HepG2 (cell line): ENCODE measurements around the gene ENO3. TPM values are rescaled to one million over a fixed set of nuclear protein-coding genes. Genes with fewer than 3 reads are reported as not detected.

ENCODE experiments used
- BRCA1 ChIP-seq: sonication (generic); formaldehyde crosslinking; IDR thresholded peaks from 2 replicates; pipeline ENCODE4 v1.4.0; 2020; ENCODE audit warnings: missing genetic modification reagents
- CEBPG ChIP-seq: IDR thresholded peaks from 2 replicates; pipeline ENCODE4 v1.6.1; 2016
- FOXP1 ChIP-seq, 2 experiments: fragments of 450-650 bp in 1 of 2; IDR thresholded peaks; 2 replicates each; pipeline ENCODE4 v1.6.1; 2017 to 2018; ENCODE audit warnings: antibody characterized with exemption in 1 of 2
- HNF4G ChIP-seq, 2 experiments: sonication (generic) in 1 of 2; formaldehyde crosslinking in 1 of 2; IDR thresholded peaks; 2 replicates each; pipeline versions ENCODE4 v1.4.0 to v1.6.1; 2011 to 2020; ENCODE audit warnings: borderline replicate concordance in 2 of 2, low read depth in 2 of 2, mild to moderate bottlenecking in 2 of 2, low read length in 1 of 2, missing genetic modification reagents in 1 of 2, moderate library complexity in 1 of 2
- MED1 ChIP-seq: sonication (generic); formaldehyde crosslinking; IDR thresholded peaks from 2 replicates; pipeline ENCODE4 v1.4.0; 2020; ENCODE audit warnings: missing genetic modification reagents
- MED8 ChIP-seq: sonication (generic); formaldehyde crosslinking; IDR thresholded peaks from 2 replicates; pipeline ENCODE4 v1.8.1; 2023; ENCODE audit warnings: mild to moderate bottlenecking, missing genetic modification reagents; ENCODE audit not compliant: insufficient replicate concordance
- PITX1 ChIP-seq: sonication (generic); formaldehyde crosslinking; IDR thresholded peaks from 2 replicates; pipeline ENCODE4 v1.5.1; 2020; ENCODE audit warnings: mild to moderate bottlenecking, missing genetic modification reagents
- SIN3A ChIP-seq: IDR thresholded peaks from 2 replicates; pipeline ENCODE4 v1.6.1; 2011; ENCODE audit warnings: low read depth, mild to moderate bottlenecking, control low read depth, low read length, borderline replicate concordance
- SIX4 ChIP-seq: sonication (generic); formaldehyde crosslinking; IDR thresholded peaks from 2 replicates; pipeline ENCODE4 v1.4.0; 2020; ENCODE audit warnings: missing genetic modification reagents
- ZNF256 ChIP-seq: sonication (generic); formaldehyde crosslinking; conservative IDR thresholded peaks from 2 replicates; pipeline ENCODE4 v1.4.0; 2020; ENCODE audit warnings: missing genetic modification reagents
- ZNF816 ChIP-seq: sonication (generic); formaldehyde crosslinking; IDR thresholded peaks from 2 replicates; pipeline ENCODE4 v1.8.0; 2022; ENCODE audit warnings: missing genetic modification reagents, mild to moderate bottlenecking, borderline replicate concordance
- ZNF839 ChIP-seq: sonication (generic); formaldehyde crosslinking; IDR thresholded peaks from 2 replicates; pipeline ENCODE4 v1.4.0; 2020; ENCODE audit warnings: missing genetic modification reagents, mild to moderate bottlenecking, borderline replicate concordance
- polyA plus RNA-seq, 8 experiments: library from polyadenylated mRNA; depleted of rRNA in 3 of 8; stranded (reverse) in 7 of 8; unstranded in 1 of 8; fragments of >200 nt; fragmentation: Illumina TruSeq in 4 of 8; extraction: Trizol in 4 of 8; gene quantifications; 2 replicates each; pipeline versions ENCODE4 v1.2.1 to v1.2.3, GENCODE V29; 2011 to 2016; ENCODE audit warnings: low read depth in 4 of 8, missing spikeins in 1 of 8, mixed read lengths in 1 of 8; ENCODE audit not compliant: insufficient read depth in 1 of 8
- total RNA-seq, 5 experiments: library from RNA; depleted of rRNA; stranded (reverse); fragments of >200 nt; fragmentation: Illumina TruSeq; extraction: Trizol; gene quantifications; 2 replicates each; pipeline ENCODE4 v1.2.3, GENCODE V29; 2016; ENCODE audit warnings: low read depth in 1 of 5
- TF ChIP-seq, protein P1 (sequence below): sonication (generic); formaldehyde crosslinking; IDR thresholded peaks from 2 replicates; pipeline ENCODE4 v1.4.0; 2020; ENCODE audit warnings: missing genetic modification reagents
- TF ChIP-seq, protein P2 (sequence below): IDR thresholded peaks from 2 replicates; pipeline ENCODE4 v1.6.1; 2018; ENCODE audit warnings: missing genetic modification reagents, mild to moderate bottlenecking, missing compliant biosample characterization
- TF ChIP-seq, protein P3 (sequence below): sonication (generic); formaldehyde crosslinking; IDR thresholded peaks from 2 replicates; pipeline ENCODE4 v1.8.0; 2022; ENCODE audit warnings: low read depth, missing genetic modification reagents
- TF ChIP-seq, protein P4 (sequence below): sonication (generic); formaldehyde crosslinking; IDR thresholded peaks from 2 replicates; pipeline ENCODE4 v1.5.0; 2020; ENCODE audit warnings: mild to moderate bottlenecking, missing genetic modification reagents, borderline replicate concordance

ENO3 gene
- total and polyA plus RNA-seq, 2 of the 13 experiments (the other 11 are each of a cell fraction or from before 2014, with no cell fraction given), result 59.8 to 69.8 TPM

DNA sequence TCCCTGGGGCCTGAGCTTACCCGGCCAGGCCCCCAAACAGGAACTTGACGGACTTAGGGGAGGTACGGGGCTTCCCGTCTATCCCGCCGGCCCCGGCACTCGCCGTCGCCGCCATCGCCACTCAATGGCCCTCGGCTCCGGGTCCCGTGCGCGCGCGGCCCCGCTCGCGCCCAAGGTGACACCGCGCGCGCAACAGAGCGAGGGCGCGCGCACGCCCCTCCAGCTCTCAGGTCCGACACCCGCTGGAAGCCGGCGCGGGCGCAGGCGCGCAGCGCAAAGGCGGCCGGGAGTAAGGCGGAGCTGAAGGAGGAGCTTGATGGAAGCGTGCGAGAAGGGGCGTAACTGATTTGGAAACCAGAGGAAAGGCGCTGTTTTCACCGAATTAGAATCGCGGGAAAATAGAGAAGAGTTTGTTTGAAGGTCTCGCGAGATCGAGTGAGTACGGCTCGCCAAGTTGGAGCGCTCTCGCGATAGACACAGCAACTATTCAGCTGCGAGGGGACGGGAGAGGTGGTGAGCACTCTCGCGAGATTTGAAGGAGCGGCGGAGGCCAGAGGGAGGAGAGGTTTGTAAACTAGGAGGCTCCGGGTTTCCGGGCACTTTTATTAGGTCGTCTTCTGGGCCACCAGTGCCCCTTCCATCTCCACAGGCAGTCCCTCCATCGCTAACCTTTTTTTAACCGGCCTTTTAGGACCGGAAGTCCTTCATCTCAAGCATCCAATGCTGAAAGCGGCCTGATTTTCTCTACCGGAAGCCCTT is 10.9 kb upstream of the ENO3 start, which contains the start of the genes RNF167 and SLC25A11 (continued):
- TF ChIP-seq HNF4G (IDR thresholded peaks at IDR 0.05; ENCODE audit: borderline replicate concordance, low read depth, low read length) (no peak), HNF4G (CRISPR knock-in tag; IDR thresholded peaks at IDR 0.05; ENCODE audit: borderline replicate concordance, low read depth) (peak; percentile 35; the same call in 1 of the 2 replicates), SIN3A (peak; percentile 82; the same call in 1 of the 2 replicates), MED8 (CRISPR knock-in tag) (no peak), BRCA1 (peak; percentile 43; the same call in 1 of the 2 replicates), PITX1 (0 out of 2 replicates have a peak, but pooled peaks have one; percentile 14), ZNF816 (CRISPR knock-in tag) (no peak), FOXP1 (IDR thresholded peaks at IDR 0.05) (no peak), FOXP1 (CRISPR knock-in tag; IDR thresholded peaks at IDR 0.05) (no peak; the same call in 1 of the 2 replicates), MED1 (CRISPR knock-in tag) (peak; percentile 44; the same call in 1 of the 2 replicates), ZNF839 (no peak), ZNF256 (no peak), CEBPG (CRISPR knock-in tag) (peak; percentile 17; the same call in 1 of the 2 replicates), SIX4 (CRISPR knock-in tag) (peak; percentile 26; the same call in 1 of the 2 replicates)
- TF ChIP-seq, protein P1, sequence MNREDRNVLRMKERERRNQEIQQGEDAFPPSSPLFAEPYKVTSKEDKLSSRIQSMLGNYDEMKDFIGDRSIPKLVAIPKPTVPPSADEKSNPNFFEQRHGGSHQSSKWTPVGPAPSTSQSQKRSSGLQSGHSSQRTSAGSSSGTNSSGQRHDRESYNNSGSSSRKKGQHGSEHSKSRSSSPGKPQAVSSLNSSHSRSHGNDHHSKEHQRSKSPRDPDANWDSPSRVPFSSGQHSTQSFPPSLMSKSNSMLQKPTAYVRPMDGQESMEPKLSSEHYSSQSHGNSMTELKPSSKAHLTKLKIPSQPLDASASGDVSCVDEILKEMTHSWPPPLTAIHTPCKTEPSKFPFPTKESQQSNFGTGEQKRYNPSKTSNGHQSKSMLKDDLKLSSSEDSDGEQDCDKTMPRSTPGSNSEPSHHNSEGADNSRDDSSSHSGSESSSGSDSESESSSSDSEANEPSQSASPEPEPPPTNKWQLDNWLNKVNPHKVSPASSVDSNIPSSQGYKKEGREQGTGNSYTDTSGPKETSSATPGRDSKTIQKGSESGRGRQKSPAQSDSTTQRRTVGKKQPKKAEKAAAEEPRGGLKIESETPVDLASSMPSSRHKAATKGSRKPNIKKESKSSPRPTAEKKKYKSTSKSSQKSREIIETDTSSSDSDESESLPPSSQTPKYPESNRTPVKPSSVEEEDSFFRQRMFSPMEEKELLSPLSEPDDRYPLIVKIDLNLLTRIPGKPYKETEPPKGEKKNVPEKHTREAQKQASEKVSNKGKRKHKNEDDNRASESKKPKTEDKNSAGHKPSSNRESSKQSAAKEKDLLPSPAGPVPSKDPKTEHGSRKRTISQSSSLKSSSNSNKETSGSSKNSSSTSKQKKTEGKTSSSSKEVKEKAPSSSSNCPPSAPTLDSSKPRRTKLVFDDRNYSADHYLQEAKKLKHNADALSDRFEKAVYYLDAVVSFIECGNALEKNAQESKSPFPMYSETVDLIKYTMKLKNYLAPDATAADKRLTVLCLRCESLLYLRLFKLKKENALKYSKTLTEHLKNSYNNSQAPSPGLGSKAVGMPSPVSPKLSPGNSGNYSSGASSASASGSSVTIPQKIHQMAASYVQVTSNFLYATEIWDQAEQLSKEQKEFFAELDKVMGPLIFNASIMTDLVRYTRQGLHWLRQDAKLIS (CRISPR knock-in tag), result no peak
- TF ChIP-seq, protein P2, sequence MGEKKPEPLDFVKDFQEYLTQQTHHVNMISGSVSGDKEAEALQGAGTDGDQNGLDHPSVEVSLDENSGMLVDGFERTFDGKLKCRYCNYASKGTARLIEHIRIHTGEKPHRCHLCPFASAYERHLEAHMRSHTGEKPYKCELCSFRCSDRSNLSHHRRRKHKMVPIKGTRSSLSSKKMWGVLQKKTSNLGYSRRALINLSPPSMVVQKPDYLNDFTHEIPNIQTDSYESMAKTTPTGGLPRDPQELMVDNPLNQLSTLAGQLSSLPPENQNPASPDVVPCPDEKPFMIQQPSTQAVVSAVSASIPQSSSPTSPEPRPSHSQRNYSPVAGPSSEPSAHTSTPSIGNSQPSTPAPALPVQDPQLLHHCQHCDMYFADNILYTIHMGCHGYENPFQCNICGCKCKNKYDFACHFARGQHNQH (CRISPR knock-in tag), result peak; percentile 52
- TF ChIP-seq, protein P3, sequence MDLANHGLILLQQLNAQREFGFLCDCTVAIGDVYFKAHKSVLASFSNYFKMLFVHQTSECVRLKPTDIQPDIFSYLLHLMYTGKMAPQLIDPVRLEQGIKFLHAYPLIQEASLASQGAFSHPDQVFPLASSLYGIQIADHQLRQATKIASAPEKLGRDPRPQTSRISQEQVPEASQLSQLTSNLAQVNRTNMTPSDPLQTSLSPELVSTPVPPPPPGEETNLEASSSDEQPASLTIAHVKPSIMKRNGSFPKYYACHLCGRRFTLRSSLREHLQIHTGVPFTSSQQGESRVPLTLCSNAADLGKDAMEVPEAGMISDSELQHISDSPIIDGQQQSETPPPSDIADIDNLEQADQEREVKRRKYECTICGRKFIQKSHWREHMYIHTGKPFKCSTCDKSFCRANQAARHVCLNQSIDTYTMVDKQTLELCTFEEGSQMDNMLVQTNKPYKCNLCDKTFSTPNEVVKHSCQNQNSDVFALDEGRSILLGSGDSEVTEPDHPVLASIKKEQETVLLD (CRISPR knock-in tag), result peak; percentile 92
- TF ChIP-seq, protein P4, sequence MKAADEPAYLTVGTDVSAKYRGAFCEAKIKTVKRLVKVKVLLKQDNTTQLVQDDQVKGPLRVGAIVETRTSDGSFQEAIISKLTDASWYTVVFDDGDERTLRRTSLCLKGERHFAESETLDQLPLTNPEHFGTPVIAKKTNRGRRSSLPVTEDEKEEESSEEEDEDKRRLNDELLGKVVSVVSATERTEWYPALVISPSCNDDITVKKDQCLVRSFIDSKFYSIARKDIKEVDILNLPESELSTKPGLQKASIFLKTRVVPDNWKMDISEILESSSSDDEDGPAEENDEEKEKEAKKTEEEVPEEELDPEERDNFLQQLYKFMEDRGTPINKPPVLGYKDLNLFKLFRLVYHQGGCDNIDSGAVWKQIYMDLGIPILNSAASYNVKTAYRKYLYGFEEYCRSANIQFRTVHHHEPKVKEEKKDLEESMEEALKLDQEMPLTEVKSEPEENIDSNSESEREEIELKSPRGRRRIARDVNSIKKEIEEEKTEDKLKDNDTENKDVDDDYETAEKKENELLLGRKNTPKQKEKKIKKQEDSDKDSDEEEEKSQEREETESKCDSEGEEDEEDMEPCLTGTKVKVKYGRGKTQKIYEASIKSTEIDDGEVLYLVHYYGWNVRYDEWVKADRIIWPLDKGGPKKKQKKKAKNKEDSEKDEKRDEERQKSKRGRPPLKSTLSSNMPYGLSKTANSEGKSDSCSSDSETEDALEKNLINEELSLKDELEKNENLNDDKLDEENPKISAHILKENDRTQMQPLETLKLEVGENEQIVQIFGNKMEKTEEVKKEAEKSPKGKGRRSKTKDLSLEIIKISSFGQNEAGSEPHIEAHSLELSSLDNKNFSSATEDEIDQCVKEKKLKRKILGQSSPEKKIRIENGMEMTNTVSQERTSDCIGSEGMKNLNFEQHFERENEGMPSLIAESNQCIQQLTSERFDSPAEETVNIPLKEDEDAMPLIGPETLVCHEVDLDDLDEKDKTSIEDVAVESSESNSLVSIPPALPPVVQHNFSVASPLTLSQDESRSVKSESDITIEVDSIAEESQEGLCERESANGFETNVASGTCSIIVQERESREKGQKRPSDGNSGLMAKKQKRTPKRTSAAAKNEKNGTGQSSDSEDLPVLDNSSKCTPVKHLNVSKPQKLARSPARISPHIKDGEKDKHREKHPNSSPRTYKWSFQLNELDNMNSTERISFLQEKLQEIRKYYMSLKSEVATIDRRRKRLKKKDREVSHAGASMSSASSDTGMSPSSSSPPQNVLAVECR (CRISPR knock-in tag), result peak; percentile 73; the same call in 1 of the 2 replicates
